ENCODE measurements around the gene ZBTB1. TPM values are rescaled to one million over a fixed set of nuclear protein-coding genes. Genes with fewer than 3 reads are reported as not detected.

ZBTB1 gene, protein sequence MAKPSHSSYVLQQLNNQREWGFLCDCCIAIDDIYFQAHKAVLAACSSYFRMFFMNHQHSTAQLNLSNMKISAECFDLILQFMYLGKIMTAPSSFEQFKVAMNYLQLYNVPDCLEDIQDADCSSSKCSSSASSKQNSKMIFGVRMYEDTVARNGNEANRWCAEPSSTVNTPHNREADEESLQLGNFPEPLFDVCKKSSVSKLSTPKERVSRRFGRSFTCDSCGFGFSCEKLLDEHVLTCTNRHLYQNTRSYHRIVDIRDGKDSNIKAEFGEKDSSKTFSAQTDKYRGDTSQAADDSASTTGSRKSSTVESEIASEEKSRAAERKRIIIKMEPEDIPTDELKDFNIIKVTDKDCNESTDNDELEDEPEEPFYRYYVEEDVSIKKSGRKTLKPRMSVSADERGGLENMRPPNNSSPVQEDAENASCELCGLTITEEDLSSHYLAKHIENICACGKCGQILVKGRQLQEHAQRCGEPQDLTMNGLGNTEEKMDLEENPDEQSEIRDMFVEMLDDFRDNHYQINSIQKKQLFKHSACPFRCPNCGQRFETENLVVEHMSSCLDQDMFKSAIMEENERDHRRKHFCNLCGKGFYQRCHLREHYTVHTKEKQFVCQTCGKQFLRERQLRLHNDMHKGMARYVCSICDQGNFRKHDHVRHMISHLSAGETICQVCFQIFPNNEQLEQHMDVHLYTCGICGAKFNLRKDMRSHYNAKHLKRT
- total RNA-seq = 100 to 1,000 TPM; 109 to 137 TPM
- total RNA-seq = 172 to 294 reads per million in 2 donors

- Mint-ChIP-seq H3K27me3 (no peaks in the 10 kb centered on the region), H3K27ac (peak within 1 kb of the TSS; percentile 99), H3K36me3 (ENCODE audit: low read depth) (peaks cover 8% of the 10 kb centered on the region), H3K4me3 (peak within 1 kb of the TSS; percentile 99), H3K4me1 (peaks cover 64% of the 10 kb centered on the region)
- DNase-seq (peak; percentile 72 to 80 (median 73)), ATAC-seq (peak; percentile 44)
- H3K9me3 ChIP-seq (ENCODE audit: control insufficient read depth, low read length, poor library complexity, severe bottlenecking) = no peaks in the 10 kb centered on the region
Observed at GRCh38 chr14:64504310-64504896, at the start of gene ZBTB1. TSS of gene ZBTB1 (plus strand) at chr14:64504770. CDS start at chr14:64521505, 16,735 bp downstream.

GRCh38 chr14:64459405-64460136, 45.0 kb upstream of the ZBTB1 start:
- H3K4me3 Mint-ChIP-seq = no peak overlapping the region
- DNase-seq (no peak), ATAC-seq (peak; percentile 41)
- H3K9me3 ChIP-seq (ENCODE audit: control insufficient read depth, low read length, poor library complexity, severe bottlenecking) = no peaks in the 10 kb centered on the region
- H3K27me3 Mint-ChIP-seq = no peaks in the 10 kb centered on the region
- H3K4me1 Mint-ChIP-seq = peaks cover 7% of the 10 kb centered on the region
- H3K27ac Mint-ChIP-seq = peak overlapping the region; percentile 37
- peaks cover 5% of the 10 kb centered on the region for H3K36me3 Mint-ChIP-seq (ENCODE audit: low read depth)

- H3K9me3 ChIP-seq (ENCODE audit: control insufficient read depth, low read length, poor library complexity, severe bottlenecking) = no peaks in the 10 kb centered on the region
- no peak for ATAC-seq
- Mint-ChIP-seq H3K4me3 (no peak overlapping the region), H3K27ac (peak overlapping the region; percentile 51), H3K27me3 (no peaks in the 10 kb centered on the region), H3K4me1 (peaks cover 16% of the 10 kb centered on the region), H3K36me3 (ENCODE audit: low read depth) (peaks cover 4% of the 10 kb centered on the region)
- DNase-seq = no peak
Observed at GRCh38 chr14:64461221-64461620, 43.3 kb upstream of the ZBTB1 start.

- Mint-ChIP-seq H3K36me3 (ENCODE audit: low read depth) (peaks cover 6% of the 10 kb centered on the region), H3K27ac (no peak overlapping the region)
- no peak for DNase-seq
Observed at GRCh38 chr14:64463195-64463594, 41.4 kb upstream of the ZBTB1 start.

GRCh38 chr14:64463873-64464272, 40.7 kb upstream of the ZBTB1 start:
- ATAC-seq (no peak), DNase-seq (no peak)
- no peaks in the 10 kb centered on the region for H3K9me3 ChIP-seq (ENCODE audit: control insufficient read depth, low read length, poor library complexity, severe bottlenecking)
- peak overlapping the region; percentile 39 for H3K4me3 Mint-ChIP-seq
- no peak overlapping the region for H3K27ac Mint-ChIP-seq
- peaks cover 6% of the 10 kb centered on the region for H3K36me3 Mint-ChIP-seq (ENCODE audit: low read depth)
- no peaks in the 10 kb centered on the region for H3K27me3 Mint-ChIP-seq
- peaks cover 26% of the 10 kb centered on the region for H3K4me1 Mint-ChIP-seq

More at GRCh38 chr14:64463195-64463594, 41.4 kb upstream of the ZBTB1 start:
- no peak overlapping the region for H3K4me3 Mint-ChIP-seq
- no peaks in the 10 kb centered on the region for H3K9me3 ChIP-seq (ENCODE audit: control insufficient read depth, low read length, poor library complexity, severe bottlenecking)
- ATAC-seq = no peak
- H3K27me3 Mint-ChIP-seq = no peaks in the 10 kb centered on the region
- H3K4me1 Mint-ChIP-seq = peaks cover 20% of the 10 kb centered on the region

DNA sequence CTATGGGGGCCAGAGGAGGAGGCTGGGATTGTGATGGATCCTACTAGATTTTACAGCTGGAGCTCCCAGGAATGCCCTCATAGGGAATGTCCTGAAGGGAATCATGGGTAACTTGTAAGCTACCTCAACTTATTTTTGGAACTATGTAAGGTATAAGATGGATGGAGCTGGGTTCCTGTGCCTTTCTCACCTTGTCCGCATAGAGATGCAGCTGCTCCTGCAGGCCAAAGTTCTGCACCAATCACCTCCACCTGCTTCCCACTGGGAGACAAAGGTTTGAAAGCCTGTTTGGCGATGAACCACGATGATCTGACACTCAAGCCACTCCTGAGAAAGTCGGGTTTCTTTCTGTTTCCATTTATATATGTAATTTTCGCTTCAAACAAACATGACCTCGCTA, 39.9 kb upstream of the ZBTB1 start:
- Mint-ChIP-seq H3K4me1 (peaks cover 29% of the 10 kb centered on the region), H3K27ac (peak overlapping the region; percentile 27), H3K27me3 (no peaks in the 10 kb centered on the region), H3K4me3 (peak overlapping the region; percentile 95), H3K36me3 (ENCODE audit: low read depth) (peaks cover 4% of the 10 kb centered on the region)
- H3K9me3 ChIP-seq (ENCODE audit: control insufficient read depth, low read length, poor library complexity, severe bottlenecking) = no peaks in the 10 kb centered on the region
- DNase-seq (no peak), ATAC-seq (no peak)

DNA sequence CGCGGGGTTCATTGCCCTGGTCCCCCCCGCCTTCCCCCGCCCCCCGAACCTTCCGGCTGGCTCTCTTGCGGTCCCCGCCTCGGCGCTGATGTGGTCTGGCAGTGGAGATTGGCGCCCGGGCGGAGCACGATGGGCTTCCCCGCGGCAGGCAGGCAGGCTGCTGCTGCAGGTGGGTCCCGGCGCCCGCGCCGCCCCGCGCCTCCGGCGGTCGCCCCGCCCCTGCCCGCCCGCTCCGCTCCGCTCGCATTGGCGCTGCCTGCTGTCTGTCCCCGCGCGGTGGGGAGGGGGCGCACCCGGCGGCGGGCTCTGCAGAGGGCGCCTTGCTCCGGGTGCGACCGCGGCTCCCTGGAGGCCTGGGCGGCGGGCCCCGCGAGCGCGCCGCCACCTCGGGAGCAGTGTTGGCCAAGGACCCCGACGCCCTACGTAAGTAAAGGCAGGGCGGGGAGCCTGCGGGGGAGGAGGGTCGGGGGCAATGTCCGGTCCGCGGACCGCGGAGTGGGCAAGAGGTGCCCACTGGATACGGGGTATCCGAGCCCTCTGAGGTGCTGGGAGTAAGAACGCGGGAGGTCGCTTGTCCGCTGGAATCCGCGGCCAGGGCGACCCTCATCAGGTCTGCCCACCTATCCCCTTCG, 39.3 kb upstream of the ZBTB1 start, which contains the start of gene AKAP5:
Gene AKAP5 (plus strand): TSS at position 309 of the 632 bp plus-strand sequence. CDS start 2,896 bp downstream, outside the sequence.
- H3K4me3 Mint-ChIP-seq = peak within 1 kb of the TSS; percentile 95
- no peaks in the 10 kb centered on the region for H3K9me3 ChIP-seq (ENCODE audit: control insufficient read depth, low read length, poor library complexity, severe bottlenecking)
- H3K27me3 Mint-ChIP-seq = no peaks in the 10 kb centered on the region
- peak within 1 kb of the TSS; percentile 82 for H3K27ac Mint-ChIP-seq
- peaks cover 29% of the 10 kb centered on the region for H3K4me1 Mint-ChIP-seq
- H3K36me3 Mint-ChIP-seq (ENCODE audit: low read depth) = peaks cover 4% of the 10 kb centered on the region
- ATAC-seq = peak; percentile 94
- DNase-seq = peak; percentile 56 to 71 (median 69)

DNA sequence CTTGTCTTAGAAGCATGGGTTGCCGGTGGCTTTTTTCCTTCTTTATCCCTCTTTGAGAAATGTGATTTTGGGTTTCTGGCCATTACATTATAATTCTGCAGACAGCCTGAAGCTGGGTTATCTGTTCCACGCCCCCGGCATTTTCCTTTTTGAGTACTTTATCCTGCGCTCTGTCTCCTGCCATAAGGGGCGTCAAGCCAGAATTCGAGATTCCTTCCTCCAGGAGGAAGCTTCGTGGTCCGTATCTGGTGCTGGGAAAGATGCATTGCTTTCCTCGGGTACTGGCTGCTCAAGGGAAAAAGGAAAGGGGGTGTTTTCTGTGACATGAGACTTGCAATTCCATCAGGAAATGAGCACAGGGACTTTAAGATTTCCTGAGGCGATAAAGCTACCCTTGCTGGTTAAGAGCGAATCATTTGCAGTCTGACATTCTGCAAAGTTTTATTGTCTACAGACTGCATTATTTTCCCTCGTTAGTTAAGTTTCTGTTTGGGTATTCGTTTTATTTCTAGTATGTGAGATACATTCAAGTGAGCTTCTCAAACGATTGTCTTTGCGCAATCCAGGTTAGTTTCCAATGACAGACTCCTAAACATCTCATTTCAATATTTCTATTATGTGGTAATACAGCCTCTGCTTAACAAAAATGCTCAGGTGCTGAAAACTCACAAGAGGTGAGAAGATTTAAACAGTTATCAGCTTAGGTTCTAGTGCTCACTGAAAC, 38.6 kb upstream of the ZBTB1 start:
- Mint-ChIP-seq H3K27me3 (no peaks in the 10 kb centered on the region), H3K36me3 (ENCODE audit: low read depth) (peaks cover 3% of the 10 kb centered on the region), H3K4me3 (peak overlapping the region; percentile 95), H3K27ac (peak overlapping the region; percentile 82), H3K4me1 (peaks cover 28% of the 10 kb centered on the region)
- DNase-seq (no peak), ATAC-seq (no peak)
- H3K9me3 ChIP-seq (ENCODE audit: control insufficient read depth, low read length, poor library complexity, severe bottlenecking) = no peaks in the 10 kb centered on the region

GRCh38 chr14:64467101-64467500, 37.5 kb upstream of the ZBTB1 start:
- ATAC-seq (no peak), DNase-seq (no peak)
- H3K9me3 ChIP-seq (ENCODE audit: control insufficient read depth, low read length, poor library complexity, severe bottlenecking) = no peaks in the 10 kb centered on the region
- Mint-ChIP-seq H3K27ac (no peak overlapping the region), H3K36me3 (ENCODE audit: low read depth) (peaks cover 2% of the 10 kb centered on the region), H3K4me1 (peaks cover 27% of the 10 kb centered on the region), H3K4me3 (no peak overlapping the region), H3K27me3 (no peaks in the 10 kb centered on the region)

GRCh38 chr14:64467566-64467965, 37.0 kb upstream of the ZBTB1 start:
- Mint-ChIP-seq H3K27me3 (no peaks in the 10 kb centered on the region), H3K4me3 (no peak overlapping the region), H3K36me3 (ENCODE audit: low read depth) (peaks cover 2% of the 10 kb centered on the region), H3K27ac (no peak overlapping the region), H3K4me1 (peaks cover 27% of the 10 kb centered on the region)
- ATAC-seq (no peak), DNase-seq (no peak)
- H3K9me3 ChIP-seq (ENCODE audit: control insufficient read depth, low read length, poor library complexity, severe bottlenecking) = no peaks in the 10 kb centered on the region

DNA sequence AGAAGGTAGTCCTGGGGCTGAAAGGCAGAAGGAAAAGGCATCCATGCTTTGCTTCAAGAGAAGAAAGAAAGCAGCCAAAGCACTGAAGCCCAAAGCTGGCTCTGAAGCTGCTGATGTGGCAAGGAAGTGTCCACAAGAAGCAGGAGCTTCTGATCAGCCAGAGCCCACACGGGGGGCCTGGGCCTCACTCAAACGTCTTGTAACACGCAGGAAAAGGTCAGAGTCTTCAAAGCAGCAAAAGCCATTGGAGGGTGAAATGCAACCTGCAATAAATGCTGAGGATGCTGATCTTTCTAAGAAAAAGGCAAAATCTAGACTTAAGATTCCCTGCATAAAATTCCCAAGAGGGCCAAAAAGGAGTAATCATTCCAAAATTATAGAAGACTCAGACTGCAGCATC, 36.1 kb upstream of the ZBTB1 start:
- Mint-ChIP-seq H3K4me1 (peaks cover 27% of the 10 kb centered on the region), H3K36me3 (ENCODE audit: low read depth) (peaks cover 2% of the 10 kb centered on the region), H3K27me3 (no peaks in the 10 kb centered on the region), H3K27ac (peak overlapping the region; percentile 72), H3K4me3 (no peak overlapping the region)
- DNase-seq (no peak), ATAC-seq (no peak)
- H3K9me3 ChIP-seq (ENCODE audit: control insufficient read depth, low read length, poor library complexity, severe bottlenecking) = no peaks in the 10 kb centered on the region

DNA sequence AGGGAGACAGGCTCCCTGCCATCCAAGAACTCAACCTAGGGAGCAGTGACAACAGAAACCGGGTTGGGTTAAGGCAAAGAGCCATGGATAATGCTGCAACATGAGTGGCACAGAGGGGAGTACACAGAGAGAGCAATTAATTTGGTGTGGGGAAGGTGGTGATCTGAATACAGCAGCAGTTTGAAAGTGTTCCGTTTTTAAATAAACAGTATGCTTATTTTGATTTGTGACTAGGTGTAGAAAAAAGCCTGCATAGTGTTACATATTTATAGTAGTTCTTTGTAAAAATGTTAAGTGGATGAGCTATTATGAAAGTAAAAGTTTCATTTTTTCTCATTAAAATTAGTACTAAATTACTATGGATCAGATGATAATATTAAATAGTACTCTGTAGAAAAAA, 30.5 kb upstream of the ZBTB1 start:
- ATAC-seq (no peak), DNase-seq (no peak)
- Mint-ChIP-seq H3K4me3 (no peak overlapping the region), H3K36me3 (ENCODE audit: low read depth) (no peaks in the 10 kb centered on the region), H3K27ac (no peak overlapping the region), H3K4me1 (peaks cover 7% of the 10 kb centered on the region), H3K27me3 (no peaks in the 10 kb centered on the region)
- H3K9me3 ChIP-seq (ENCODE audit: control insufficient read depth, low read length, poor library complexity, severe bottlenecking) = no peaks in the 10 kb centered on the region
